Measurements from ENCODE around the gene TTC33. TPM values are rescaled to one million over a fixed set of nuclear protein-coding genes. Genes with fewer than 3 reads are reported as not detected.

The TTC33 gene
- polyA plus RNA-seq, 1 of the 3 experiments (the other 2 are of a cell fraction), result 2.2 TPM

DNA sequence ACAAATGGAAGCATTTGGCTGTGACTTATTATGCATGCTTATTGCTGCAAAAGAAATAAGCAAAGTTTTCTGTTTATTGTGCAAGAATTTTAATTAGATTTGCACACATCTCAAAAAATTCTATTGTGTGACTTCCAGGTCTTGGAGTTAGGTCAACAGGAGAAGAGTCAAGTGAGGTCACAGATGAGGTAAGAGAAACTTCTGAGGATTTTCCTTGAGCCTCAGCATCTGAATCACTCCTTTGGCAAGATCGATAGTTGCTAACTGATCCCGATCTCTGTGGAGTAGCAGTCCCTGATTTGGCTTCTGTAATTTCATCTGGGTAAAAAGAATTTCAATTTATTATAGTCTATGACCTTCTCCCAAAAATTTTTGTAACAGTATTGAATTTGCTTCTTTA, 6.9 kb upstream of the TTC33 start:
- TF ChIP-seq GATA2 (CRISPR knock-in tag; IDR thresholded peaks at IDR 0.05) (no peak), YY1 (IDR thresholded peaks at IDR 0.05; ENCODE audit: low read depth) (no peak), JUND (IDR thresholded peaks at IDR 0.05) (no peak), EP300 (IDR thresholded peaks at IDR 0.05; ENCODE audit: borderline replicate concordance in 1 of 2, low read depth in 1 of 2, low read length in 1 of 2) (no peak), USF1 (IDR thresholded peaks at IDR 0.05; ENCODE audit: borderline replicate concordance, low read depth) (no peak), CHD2 (IDR thresholded peaks at IDR 0.05; ENCODE audit: low read length, partially characterized antibody) (no peak), FOXM1 (IDR thresholded peaks at IDR 0.05; ENCODE audit: low read depth) (no peak), SMC3 (IDR thresholded peaks at IDR 0.05; ENCODE audit: low read depth, low read length) (no peak)
- H3K4me2 ChIP-seq, result no peak overlapping the region
- H3K4me1 ChIP-seq (ENCODE audit: control insufficient read depth in 1 of 2, insufficient read depth in 2 of 2, low read depth in 1 of 2, low read length in 1 of 2), result no peaks in the 10 kb centered on the region
- H3K9me3 ChIP-seq, result no peaks in the 10 kb centered on the region
- DNase-seq, result no peak
- H3K9ac ChIP-seq, result no peak overlapping the region
- H3K27ac ChIP-seq (ENCODE audit: low read depth in 2 of 2, low read length in 1 of 2), result no peak overlapping the region
- no peaks in the 10 kb centered on the region; the same call in 1 of the 2 replicates for H4K20me1 ChIP-seq (ENCODE audit: insufficient read depth)
- H3K79me2 ChIP-seq (ENCODE audit: insufficient read depth), result peaks cover 11% of the 10 kb centered on the region; the same call in 1 of the 2 replicates
- no peaks in the 10 kb centered on the region for H3K9me2 ChIP-seq
- no peak overlapping the region for H2AFZ ChIP-seq (ENCODE audit: low read depth)
- no peaks in the 10 kb centered on the region for H3K27me3 ChIP-seq (ENCODE audit: insufficient read depth)
- H3K36me3 ChIP-seq (replicated peaks in 1 of 2; ENCODE audit: control insufficient read depth in 1 of 2, insufficient read depth in 2 of 2, low read length in 1 of 2), result peaks cover 67 to 75% of the 10 kb centered on the region in 2 experiments
- ChIA-PET CTCF (no interaction called here), POLR2A (no interaction called here)
- 81% methylated on average over 2 of the region's 2 CpGs for WGBS (ENCODE audit: low lambda C conversion rate)
- H3K4me3 ChIP-seq (ENCODE audit: low read depth in 2 of 2, low read length in 1 of 2), result no peak overlapping the region
- H3F3A ChIP-seq (replicated peaks; ENCODE audit: insufficient read depth), result peaks cover 20% of the 10 kb centered on the region

DNA sequence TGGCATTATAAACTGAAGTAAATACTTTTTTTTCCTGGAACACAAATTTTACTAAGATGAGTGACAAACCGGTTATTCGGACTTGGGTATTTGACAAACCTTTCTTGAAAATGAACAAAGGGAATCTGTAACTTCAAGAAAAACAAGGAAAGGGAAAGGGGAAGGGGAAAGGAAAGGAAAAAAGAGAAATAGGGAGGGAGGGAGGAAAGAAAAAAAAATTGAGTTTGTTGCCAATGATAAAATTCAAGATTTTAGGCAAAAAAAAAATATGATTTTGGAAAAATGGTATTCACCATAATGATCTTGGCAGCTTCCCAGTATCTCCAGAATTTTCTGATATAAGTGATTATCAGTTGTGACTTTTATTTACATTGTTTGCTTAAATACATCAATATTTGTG, 1.6 kb upstream of the TTC33 start:
- H3F3A ChIP-seq (replicated peaks; ENCODE audit: insufficient read depth), result peaks cover 26% of the 10 kb centered on the region
- peaks cover 0 to 6% of the 10 kb centered on the region in 2 experiments; a peak in 2 of 4 replicates for H3K4me1 ChIP-seq (ENCODE audit: control insufficient read depth in 1 of 2, insufficient read depth in 2 of 2, low read depth in 1 of 2, low read length in 1 of 2)
- no peaks in the 10 kb centered on the region for H3K9me3 ChIP-seq
- ChIA-PET CTCF (no interaction called here), POLR2A (no interaction called here)
- H3K4me2 ChIP-seq, result no peak overlapping the region
- no peaks in the 10 kb centered on the region for H3K27me3 ChIP-seq (ENCODE audit: insufficient read depth)
- DNase-seq, result no peak
- H2AFZ ChIP-seq (ENCODE audit: low read depth), result no peak overlapping the region
- peaks cover 25 to 27% of the 10 kb centered on the region in 2 experiments for H3K36me3 ChIP-seq (replicated peaks in 1 of 2; ENCODE audit: control insufficient read depth in 1 of 2, insufficient read depth in 2 of 2, low read length in 1 of 2)
- peaks cover 24% of the 10 kb centered on the region for H3K79me2 ChIP-seq (ENCODE audit: insufficient read depth)
- H3K4me3 ChIP-seq (ENCODE audit: low read depth in 2 of 2, low read length in 1 of 2), result no peak overlapping the region
- no peak overlapping the region for H3K27ac ChIP-seq (ENCODE audit: low read depth in 2 of 2, low read length in 1 of 2)
- no peak overlapping the region for H3K9ac ChIP-seq
- H4K20me1 ChIP-seq (ENCODE audit: insufficient read depth), result no peaks in the 10 kb centered on the region; the same call in 1 of the 2 replicates
- WGBS (ENCODE audit: low lambda C conversion rate), result 98% methylated on average over 2 of the region's 2 CpGs
- TF ChIP-seq GATA2 (CRISPR knock-in tag; IDR thresholded peaks at IDR 0.05), result no peak
- no peak for TF ChIP-seq EZH2phosphoT487 (IDR thresholded peaks at IDR 0.05; ENCODE audit: borderline replicate concordance, low read depth)
- no peak for TF ChIP-seq TAF1 (IDR thresholded peaks at IDR 0.05; ENCODE audit: borderline replicate concordance, low read depth, low read length)
- TF ChIP-seq RFX5 (IDR thresholded peaks at IDR 0.05; ENCODE audit: low read length), result no peak
- TF ChIP-seq IRF3 (IDR thresholded peaks at IDR 0.05; ENCODE audit: low read depth, low read length), result no peak
- no peak for TF ChIP-seq FOXJ3 (CRISPR knock-in tag; IDR thresholded peaks at IDR 0.05)
- TF ChIP-seq GABPA (IDR thresholded peaks at IDR 0.05; ENCODE audit: low read depth), result no peak
- no peak for TF ChIP-seq RAD21 (IDR thresholded peaks at IDR 0.05; ENCODE audit: low read length)
- no peak for TF ChIP-seq CTCF (IDR thresholded peaks at IDR 0.05)
- TF ChIP-seq NRF1 (IDR thresholded peaks at IDR 0.05; ENCODE audit: low read depth, low read length), result no peak
- no peak for TF ChIP-seq FOSL2 (IDR thresholded peaks at IDR 0.05; ENCODE audit: borderline replicate concordance, low read depth)
- no peak for TF ChIP-seq SMC3 (IDR thresholded peaks at IDR 0.05; ENCODE audit: low read depth, low read length)
- TF ChIP-seq JUND (IDR thresholded peaks at IDR 0.05), result no peak
- no peaks in the 10 kb centered on the region for H3K9me2 ChIP-seq

Data from SK-N-SH (cell line).